Thyroid gland (tissue), 4 donors: ENCODE data around the gene TMEM52B.

Experiments used
- POLR2A ChIP-seq, 2 donors: fragments of 450-650 bp; IDR thresholded peaks; one replicate each; pipeline ENCODE4 v1.6.1; 2017; ENCODE audit warnings: antibody characterized with exemption in 2 of 2, mild to moderate bottlenecking in 2 of 2, moderate library complexity in 1 of 2
- TF ChIP-seq, protein P1 (sequence below), 6 experiments: fragments of 200-600 bp in 3 of 6; fragments of 450-650 bp in 3 of 6; sonication (generic) in 3 of 6; IDR thresholded peaks; one replicate each; pipeline ENCODE4 v1.5.1; 2016 to 2019; ENCODE audit warnings: antibody characterized with exemption in 6 of 6, mild to moderate bottlenecking in 2 of 6, inconsistent platforms in 1 of 6, moderate library complexity in 1 of 6

DNA sequence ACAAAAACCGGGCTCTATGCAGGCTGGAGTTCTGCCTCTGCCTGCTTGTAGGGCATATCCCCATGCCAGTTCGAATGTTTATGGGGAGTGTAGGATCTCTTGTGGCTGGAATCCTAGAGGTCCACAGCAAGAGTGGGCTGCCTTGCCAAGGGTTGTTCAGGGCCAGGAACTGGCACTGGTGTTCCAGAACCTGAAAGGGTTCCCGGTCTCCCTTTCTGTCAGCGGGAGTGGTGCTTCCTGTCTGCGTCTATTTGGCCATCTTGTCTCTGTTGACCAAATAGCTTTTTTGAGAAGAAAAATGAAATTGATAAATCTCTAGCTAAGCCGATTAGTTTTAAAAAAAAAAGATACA, 24.7 kb upstream of the TMEM52B start:
- TF ChIP-seq, protein P1, sequence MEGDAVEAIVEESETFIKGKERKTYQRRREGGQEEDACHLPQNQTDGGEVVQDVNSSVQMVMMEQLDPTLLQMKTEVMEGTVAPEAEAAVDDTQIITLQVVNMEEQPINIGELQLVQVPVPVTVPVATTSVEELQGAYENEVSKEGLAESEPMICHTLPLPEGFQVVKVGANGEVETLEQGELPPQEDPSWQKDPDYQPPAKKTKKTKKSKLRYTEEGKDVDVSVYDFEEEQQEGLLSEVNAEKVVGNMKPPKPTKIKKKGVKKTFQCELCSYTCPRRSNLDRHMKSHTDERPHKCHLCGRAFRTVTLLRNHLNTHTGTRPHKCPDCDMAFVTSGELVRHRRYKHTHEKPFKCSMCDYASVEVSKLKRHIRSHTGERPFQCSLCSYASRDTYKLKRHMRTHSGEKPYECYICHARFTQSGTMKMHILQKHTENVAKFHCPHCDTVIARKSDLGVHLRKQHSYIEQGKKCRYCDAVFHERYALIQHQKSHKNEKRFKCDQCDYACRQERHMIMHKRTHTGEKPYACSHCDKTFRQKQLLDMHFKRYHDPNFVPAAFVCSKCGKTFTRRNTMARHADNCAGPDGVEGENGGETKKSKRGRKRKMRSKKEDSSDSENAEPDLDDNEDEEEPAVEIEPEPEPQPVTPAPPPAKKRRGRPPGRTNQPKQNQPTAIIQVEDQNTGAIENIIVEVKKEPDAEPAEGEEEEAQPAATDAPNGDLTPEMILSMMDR (IDR thresholded peaks at IDR 0.05) = no peak
- no peak for TF ChIP-seq POLR2A (IDR thresholded peaks at IDR 0.05)
